Non-pigmented ciliary epithelial cell (primary cell): ENCODE data around the gene E2F2.
"Not testable (repeated sequence)": the region's sequence is repeated elsewhere in the genome, so short reads cannot be mapped to it uniquely, and the experiment has no call there.

ENCODE experiments used
- DNase-seq: peaks from one replicate; pipeline ENCODE4 v3.0.0-alpha.2; 2010; ENCODE audit warnings: low read depth

E2F2 gene

GRCh38 chr1:23524163-23524562 is 6.9 kb downstream of the E2F2 start:
- DNase-seq: no peak

GRCh38 chr1:23522244-23522982 is 8.6 kb downstream of the E2F2 start:
- DNase-seq: no peak

- no peak for DNase-seq
Measured at GRCh38 chr1:23521588-23521987, 9.4 kb downstream of the E2F2 start.

- no peak for DNase-seq
Measured at GRCh38 chr1:23517581-23517980, 13.5 kb downstream of the E2F2 start.

- DNase-seq: no peak
Measured at GRCh38 chr1:23515905-23516304, 15.1 kb downstream of the E2F2 start.

GRCh38 chr1:23514111-23514679 is 16.8 kb downstream of the E2F2 start:
- no peak for DNase-seq

- no peak for DNase-seq
Measured at GRCh38 chr1:23509896-23510295, 21.1 kb downstream of the E2F2 start.

- DNase-seq: no peak
Measured at GRCh38 chr1:23506376-23507107, 24.5 kb downstream of the E2F2 start.

GRCh38 chr1:23505851-23506250 is 25.2 kb downstream of the E2F2 start:
- no peak for DNase-seq

- DNase-seq: not testable (repeated sequence)
Measured at GRCh38 chr1:23504156-23504555, 26.9 kb downstream of the E2F2 start.

- no peak for DNase-seq
Measured at GRCh38 chr1:23502951-23503350, 28.1 kb downstream of the E2F2 start.

- DNase-seq: no peak
Measured at GRCh38 chr1:23500466-23500865, 30.6 kb downstream of the E2F2 start.

- no peak for DNase-seq
Measured at GRCh38 chr1:23497777-23498439, 33.1 kb downstream of the E2F2 start.

GRCh38 chr1:23496490-23497181 is 34.4 kb downstream of the E2F2 start:
- DNase-seq: no peak

- not testable (repeated sequence) for DNase-seq
Measured at GRCh38 chr1:23494836-23495235, 36.2 kb downstream of the E2F2 start.

GRCh38 chr1:23492776-23493175 is 38.3 kb downstream of the E2F2 start:
- not testable (repeated sequence) for DNase-seq

GRCh38 chr1:23492132-23492720 is 38.8 kb downstream of the E2F2 start:
- no peak for DNase-seq

GRCh38 chr1:23489842-23490241 is 41.2 kb downstream of the E2F2 start:
- DNase-seq: no peak

GRCh38 chr1:23485002-23485332 is 46.1 kb downstream of the E2F2 start:
- DNase-seq: no peak

- DNase-seq: no peak
Measured at GRCh38 chr1:23484253-23485001, 46.6 kb downstream of the E2F2 start.
